Upper lobe of left lung (tissue), 6 donors: ENCODE results near the gene SMAD6. TPM values are rescaled to one million over a fixed set of nuclear protein-coding genes. Genes with fewer than 3 reads are reported as not detected.
A peak's percentile ranks its signal among the peaks of the same experiment; 100 is the strongest.

Experiments used
- ATAC-seq, 2 donors: fragments of 200-7000 bp; cut with Tn5 transposase; one replicate each; pipeline ENCODE4 v1.9.1; 2022; ENCODE audit warnings: mild to moderate bottlenecking in 2 of 2, moderate library complexity in 2 of 2; ENCODE audit not compliant: low FRiP score in 2 of 2
- DNase-seq, 2 donors: peaks; one replicate each; pipeline ENCODE4 v3.0.0-alpha.2; 2019 to 2020
- H3K27ac ChIP-seq, 4 donors: fragments of 200-600 bp; sonication (generic); one replicate each; pipeline ENCODE4 v1.5.1; 2016 to 2019
- H3K27me3 ChIP-seq, 4 donors: fragments of 200-600 bp; sonication (generic); one replicate each; pipeline ENCODE4 v1.5.1; 2017 to 2019
- H3K36me3 ChIP-seq, 4 donors: fragments of 200-600 bp; sonication (generic); one replicate each; pipeline ENCODE4 v1.5.1; 2016 to 2019
- H3K4me1 ChIP-seq, 4 donors: fragments of 200-600 bp; sonication (generic); one replicate each; pipeline ENCODE4 v1.5.1; 2018 to 2019
- H3K4me3 ChIP-seq, 4 donors: fragments of 200-600 bp; sonication (generic); one replicate each; pipeline ENCODE4 v1.5.1; 2017 to 2019; ENCODE audit warnings: mild to moderate bottlenecking in 2 of 4, moderate library complexity in 1 of 4
- H3K9me3 ChIP-seq, 4 donors: fragments of 200-600 bp; sonication (generic); one replicate each; pipeline ENCODE4 v1.5.1; 2018 to 2019
- EP300 ChIP-seq, 4 donors: sonication (generic); formaldehyde crosslinking; IDR thresholded peaks; one replicate each; pipeline ENCODE4 v1.5.1; 2017; ENCODE audit warnings: antibody characterized with exemption in 4 of 4, control low read depth in 2 of 4
- POLR2A ChIP-seq, 4 donors: fragments of 450-650 bp; IDR thresholded peaks; one replicate each; pipeline ENCODE4 v1.5.1; 2016 to 2017; ENCODE audit warnings: antibody characterized with exemption in 4 of 4, mild to moderate bottlenecking in 2 of 4
- POLR2AphosphoS5 ChIP-seq, 2 donors: sonication (generic); formaldehyde crosslinking; IDR thresholded peaks; one replicate each; pipeline ENCODE4 v1.5.1; 2017; ENCODE audit warnings: antibody characterized with exemption in 2 of 2
- WGBS, 2 donors: methylation state at CpG; one replicate each; pipeline ENCODE4 v1.1.5; 2017 to 2018; 5-methylcytosine and 5-hydroxymethylcytosine counted together
- total RNA-seq, 6 donors: library from RNA; depleted of rRNA in 4 of 6; stranded (reverse); fragments of >200 nt in 4 of 6; gene quantifications; one replicate each; pipeline versions ENCODE4 v1.1.0 to v1.2.1, GENCODE V29; 2016 to 2021
- TF ChIP-seq, protein P1 (sequence below), 6 experiments: fragments of 450-650 bp in 4 of 6; fragments of 200-600 bp in 2 of 6; sonication (generic) in 2 of 6; IDR thresholded peaks; one replicate each; pipeline ENCODE4 v1.5.1; 2016 to 2019; ENCODE audit warnings: antibody characterized with exemption in 6 of 6
- donor health status: DM: no; HTN: no; CAD: no; lungs with moderate emphysema.
- donor health status: DM: no; HTN: yes; CAD: no; lungs with severe emphysema.

Gene SMAD6
- total RNA-seq, 6 donors from 2014 or later: 76.6 to 377 (median 102) TPM

DNA sequence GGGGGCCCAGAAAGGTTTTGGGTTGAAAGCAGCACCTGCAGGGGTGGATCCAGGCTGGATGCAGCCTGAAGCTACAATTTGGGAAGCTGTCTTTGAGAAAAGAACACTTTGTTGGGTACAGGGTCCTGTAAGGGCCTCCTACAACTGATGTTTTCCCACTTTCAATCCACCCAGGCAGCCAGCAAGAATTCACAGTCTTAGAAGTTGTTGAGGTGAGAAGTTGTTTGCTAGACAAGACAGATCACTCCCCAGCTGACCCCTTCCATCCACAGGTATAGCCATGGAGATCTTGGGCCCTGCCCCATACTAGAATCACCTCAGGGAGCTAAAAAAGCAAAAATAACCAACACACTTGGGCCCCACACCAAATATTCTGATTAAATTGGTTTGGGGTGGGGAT is 10.3 kb upstream of the SMAD6 start:
- H3K27ac ChIP-seq: peak overlapping the region in 3 of 4 donors; percentile 6 to 85 (median 69)
- DNase-seq (no peak), ATAC-seq (no peak)
- H3K36me3 ChIP-seq: no peaks in the 10 kb centered on the region
- H3K27me3 ChIP-seq: no peaks in the 10 kb centered on the region
- no peaks in the 10 kb centered on the region for H3K9me3 ChIP-seq
- TF ChIP-seq, protein P1, sequence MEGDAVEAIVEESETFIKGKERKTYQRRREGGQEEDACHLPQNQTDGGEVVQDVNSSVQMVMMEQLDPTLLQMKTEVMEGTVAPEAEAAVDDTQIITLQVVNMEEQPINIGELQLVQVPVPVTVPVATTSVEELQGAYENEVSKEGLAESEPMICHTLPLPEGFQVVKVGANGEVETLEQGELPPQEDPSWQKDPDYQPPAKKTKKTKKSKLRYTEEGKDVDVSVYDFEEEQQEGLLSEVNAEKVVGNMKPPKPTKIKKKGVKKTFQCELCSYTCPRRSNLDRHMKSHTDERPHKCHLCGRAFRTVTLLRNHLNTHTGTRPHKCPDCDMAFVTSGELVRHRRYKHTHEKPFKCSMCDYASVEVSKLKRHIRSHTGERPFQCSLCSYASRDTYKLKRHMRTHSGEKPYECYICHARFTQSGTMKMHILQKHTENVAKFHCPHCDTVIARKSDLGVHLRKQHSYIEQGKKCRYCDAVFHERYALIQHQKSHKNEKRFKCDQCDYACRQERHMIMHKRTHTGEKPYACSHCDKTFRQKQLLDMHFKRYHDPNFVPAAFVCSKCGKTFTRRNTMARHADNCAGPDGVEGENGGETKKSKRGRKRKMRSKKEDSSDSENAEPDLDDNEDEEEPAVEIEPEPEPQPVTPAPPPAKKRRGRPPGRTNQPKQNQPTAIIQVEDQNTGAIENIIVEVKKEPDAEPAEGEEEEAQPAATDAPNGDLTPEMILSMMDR (IDR thresholded peaks at IDR 0.05): no peak
- no peak for TF ChIP-seq POLR2A (IDR thresholded peaks at IDR 0.05)
- TF ChIP-seq EP300 (IDR thresholded peaks at IDR 0.05): no peak
- TF ChIP-seq POLR2AphosphoS5 (IDR thresholded peaks at IDR 0.05): no peak
- peaks cover 2 to 21% (median 12%) of the 10 kb centered on the region in 4 donors for H3K4me1 ChIP-seq
- no peak overlapping the region for H3K4me3 ChIP-seq

GRCh38 chr15:66692391-66692790 is 9.6 kb upstream of the SMAD6 start:
- WGBS, 2 donors: 61 to 100% methylated on average over 2 to 3 of the region's 3 CpGs
- DNase-seq (no peak), ATAC-seq (no peak)
- no peaks in the 10 kb centered on the region for H3K36me3 ChIP-seq
- H3K27me3 ChIP-seq: no peaks in the 10 kb centered on the region
- no peak overlapping the region for H3K4me3 ChIP-seq
- H3K4me1 ChIP-seq: peaks cover 2 to 21% (median 12%) of the 10 kb centered on the region in 4 donors
- TF ChIP-seq, protein P1 (IDR thresholded peaks at IDR 0.05): no peak
- TF ChIP-seq POLR2AphosphoS5 (IDR thresholded peaks at IDR 0.05) (no peak), EP300 (IDR thresholded peaks at IDR 0.05) (no peak), POLR2A (IDR thresholded peaks at IDR 0.05) (no peak)
- no peaks in the 10 kb centered on the region for H3K9me3 ChIP-seq
- peak overlapping the region in 3 of 4 donors; percentile 16 to 85 (median 69) for H3K27ac ChIP-seq

DNA sequence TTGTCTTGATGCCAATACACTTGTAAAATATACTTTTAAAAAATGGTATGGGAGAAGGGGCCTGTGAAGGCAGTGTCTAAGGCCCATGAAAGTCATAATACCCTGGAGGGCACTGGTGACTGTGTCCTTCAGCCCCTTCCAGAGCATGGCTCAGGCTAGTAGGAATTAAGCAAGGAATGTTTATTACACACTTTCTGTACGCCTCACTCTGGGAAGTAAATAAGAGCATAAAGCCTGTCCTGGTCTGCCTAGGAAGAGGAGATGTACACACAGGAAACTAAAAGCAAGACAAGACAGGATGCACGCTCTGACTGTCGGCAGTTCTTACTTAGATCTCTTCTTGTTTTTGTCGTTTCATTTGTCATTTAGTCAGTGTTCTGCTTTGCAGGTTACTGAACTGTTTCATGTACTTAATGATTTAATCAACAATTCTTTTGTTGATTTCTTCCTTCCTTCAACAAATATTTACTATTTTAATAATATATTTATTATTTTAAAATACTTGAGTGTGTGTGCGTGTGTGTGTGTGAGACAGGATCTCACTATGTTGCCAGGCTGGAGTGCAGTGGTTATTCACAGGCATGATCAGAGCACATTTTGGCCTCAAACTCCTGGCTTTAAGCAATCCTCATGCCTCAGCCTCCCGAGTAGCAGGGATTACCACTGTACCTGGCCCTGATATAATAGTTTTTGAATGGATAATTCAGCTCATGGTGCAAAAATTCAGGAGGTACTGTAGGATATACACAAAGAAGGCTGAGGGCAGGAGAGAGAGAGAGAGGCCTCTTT is 9.0 kb upstream of the SMAD6 start:
- Histone ChIP-seq H3K9me3 (no peaks in the 10 kb centered on the region), H3K27me3 (no peaks in the 10 kb centered on the region), H3K36me3 (no peaks in the 10 kb centered on the region), H3K27ac (peak overlapping the region; percentile 16 to 85 (median 56)), H3K4me1 (peaks cover 3 to 22% (median 14%) of the 10 kb centered on the region in 4 donors), H3K4me3 (no peak overlapping the region)
- WGBS, 2 donors: 39 to 51% methylated on average over 6 of the region's 6 CpGs
- no peak for ATAC-seq
- DNase-seq: no peak
- TF ChIP-seq POLR2AphosphoS5 (IDR thresholded peaks at IDR 0.05): no peak
- no peak for TF ChIP-seq POLR2A (IDR thresholded peaks at IDR 0.05)
- TF ChIP-seq EP300 (IDR thresholded peaks at IDR 0.05): no peak
- TF ChIP-seq, protein P1 (IDR thresholded peaks at IDR 0.05): no peak

GRCh38 chr15:66696770-66697169 is 5.3 kb upstream of the SMAD6 start:
- TF ChIP-seq, protein P1 (IDR thresholded peaks at IDR 0.05): no peak
- TF ChIP-seq POLR2AphosphoS5 (IDR thresholded peaks at IDR 0.05): no peak
- TF ChIP-seq EP300 (IDR thresholded peaks at IDR 0.05): no peak
- no peak for TF ChIP-seq POLR2A (IDR thresholded peaks at IDR 0.05)
- Histone ChIP-seq H3K27ac (peak overlapping the region in 1 of 4 donors; percentile 59), H3K9me3 (no peaks in the 10 kb centered on the region), H3K36me3 (no peaks in the 10 kb centered on the region), H3K27me3 (no peaks in the 10 kb centered on the region), H3K4me1 (peaks cover 9 to 37% (median 24%) of the 10 kb centered on the region in 4 donors), H3K4me3 (no peak overlapping the region)
- ATAC-seq (no peak), DNase-seq (no peak)
- WGBS, 2 donors: 80 to 86% methylated on average over 4 of the region's 4 CpGs
